ENCODE measurements around the gene ARHGAP31. TPM values are rescaled to one million over a fixed set of nuclear protein-coding genes. Genes with fewer than 3 reads are reported as not detected.

Gene ARHGAP31
- total RNA-seq, 2 donors from 2014 or later, result 11.6 to 14.0 TPM

GRCh38 chr3:119290613-119291012, 3.6 kb upstream of the ARHGAP31 start:
- Mint-ChIP-seq H3K27ac (no peak overlapping the region), H3K4me1 (peaks cover 17% of the 10 kb centered on the region), H3K36me3 (ENCODE audit: low read depth) (peaks cover 7% of the 10 kb centered on the region), H3K9me3 (peaks cover 14% of the 10 kb centered on the region), H3K4me3 (no peak overlapping the region), H3K27me3 (no peaks in the 10 kb centered on the region)
- no peak for ATAC-seq (replicated peaks)

- peaks cover 23% of the 10 kb centered on the region for H3K4me1 Mint-ChIP-seq
- H3K4me3 Mint-ChIP-seq, result no peak overlapping the region
- peaks cover 7% of the 10 kb centered on the region for H3K36me3 Mint-ChIP-seq (ENCODE audit: low read depth)
- no peak for ATAC-seq (replicated peaks)
- H3K9me3 Mint-ChIP-seq, result peaks cover 14% of the 10 kb centered on the region
- H3K27me3 Mint-ChIP-seq, result no peaks in the 10 kb centered on the region
- no peak overlapping the region for H3K27ac Mint-ChIP-seq
Measured at GRCh38 chr3:119291062-119291700, 3.0 kb upstream of the ARHGAP31 start.

DNA sequence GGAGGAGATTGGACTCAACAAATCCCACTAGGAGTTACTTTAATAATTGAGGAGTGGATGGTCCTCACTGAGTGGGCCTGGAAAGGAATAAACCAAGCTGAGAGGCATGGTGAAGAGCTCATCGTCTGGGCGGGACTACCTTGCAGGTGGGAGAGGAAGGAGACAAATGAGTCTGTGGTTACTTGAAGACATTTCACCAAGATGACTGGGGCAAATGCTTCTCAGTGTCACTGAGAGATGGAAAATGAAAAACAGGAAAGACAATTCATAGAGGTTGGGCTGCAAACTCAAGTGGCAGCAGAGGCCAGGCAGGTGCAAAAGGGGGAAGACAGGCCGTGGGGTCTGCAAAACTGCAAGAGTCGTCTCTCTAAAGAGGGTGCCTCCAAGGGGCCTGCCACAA, 1.5 kb upstream of the ARHGAP31 start:
- Mint-ChIP-seq H3K27ac (peak overlapping the region; percentile 86), H3K4me3 (peak overlapping the region; percentile 87), H3K36me3 (ENCODE audit: low read depth) (peaks cover 17% of the 10 kb centered on the region), H3K4me1 (peaks cover 34% of the 10 kb centered on the region), H3K9me3 (peaks cover 5% of the 10 kb centered on the region), H3K27me3 (no peaks in the 10 kb centered on the region)
- peak; percentile 4 for ATAC-seq (replicated peaks)

- no peak for ATAC-seq (replicated peaks)
- no peaks in the 10 kb centered on the region for H3K27me3 Mint-ChIP-seq
- peaks cover 37% of the 10 kb centered on the region for H3K4me1 Mint-ChIP-seq
Measured at GRCh38 chr3:119293105-119293870, 895 bp upstream of the ARHGAP31 start.

DNA sequence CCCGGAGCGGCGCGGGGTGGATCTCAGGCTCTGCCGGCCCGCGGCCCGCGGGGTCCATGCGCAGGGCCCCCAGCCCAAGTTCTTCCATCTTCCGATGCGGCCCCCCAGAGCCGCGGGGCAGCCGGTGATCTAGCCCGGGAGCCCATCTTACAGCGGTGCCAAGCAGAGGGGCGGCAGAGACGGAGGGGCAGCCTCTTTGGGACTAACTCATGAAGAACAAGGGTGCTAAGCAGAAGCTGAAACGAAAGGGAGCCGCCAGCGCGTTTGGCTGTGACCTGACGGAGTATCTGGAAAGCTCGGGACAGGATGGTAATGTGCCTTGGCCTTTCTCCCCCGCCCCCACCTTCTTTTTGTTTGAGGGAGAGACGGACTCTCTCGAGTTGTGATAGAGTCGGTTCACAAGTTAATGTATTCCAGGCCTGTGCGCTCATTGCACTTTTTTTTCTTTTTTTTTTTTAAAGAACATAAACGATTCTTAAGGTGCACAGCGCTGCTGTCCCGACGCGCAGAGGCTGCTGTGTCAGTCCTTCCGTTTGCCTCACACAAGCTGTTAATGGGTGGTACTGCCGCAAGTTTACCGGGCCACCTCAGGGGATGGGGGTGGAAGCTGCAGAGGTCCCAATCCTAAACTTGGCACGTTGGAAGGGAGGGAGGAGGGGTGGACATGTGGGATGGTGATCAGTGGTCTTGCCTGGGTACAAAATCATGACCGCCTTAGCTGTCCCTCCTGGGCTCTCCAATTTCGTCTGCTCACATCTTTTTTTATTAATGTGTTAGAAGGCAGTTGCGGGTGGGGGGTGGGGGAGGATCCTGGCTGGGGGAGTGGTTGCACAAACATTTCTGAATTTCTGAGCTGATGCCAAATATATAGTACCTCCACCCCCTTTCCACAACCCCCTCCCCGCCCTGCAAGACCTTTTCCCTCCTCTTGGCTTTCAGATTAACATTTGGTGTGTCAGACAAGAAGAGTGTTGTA, 801 bp downstream of the ARHGAP31 start:
- ATAC-seq (replicated peaks), result peak; percentile 30
- Mint-ChIP-seq H3K27ac (peak overlapping the region; percentile 86), H3K4me3 (peak overlapping the region; percentile 87), H3K27me3 (no peaks in the 10 kb centered on the region), H3K9me3 (no peaks in the 10 kb centered on the region), H3K36me3 (ENCODE audit: low read depth) (peaks cover 41% of the 10 kb centered on the region), H3K4me1 (peaks cover 40% of the 10 kb centered on the region)

More at GRCh38 chr3:119293105-119293870, 895 bp upstream of the ARHGAP31 start:
- Mint-ChIP-seq H3K36me3 (ENCODE audit: low read depth) (peaks cover 24% of the 10 kb centered on the region), H3K4me3 (peak overlapping the region; percentile 87), H3K9me3 (no peaks in the 10 kb centered on the region), H3K27ac (peak overlapping the region; percentile 86)

- ATAC-seq (replicated peaks), result no peak
- Mint-ChIP-seq H3K9me3 (no peaks in the 10 kb centered on the region), H3K4me1 (peaks cover 40% of the 10 kb centered on the region), H3K27ac (peak overlapping the region; percentile 86), H3K4me3 (peak overlapping the region; percentile 87), H3K36me3 (ENCODE audit: low read depth) (peaks cover 43% of the 10 kb centered on the region), H3K27me3 (no peaks in the 10 kb centered on the region)
Measured at GRCh38 chr3:119295816-119296726, 1.9 kb downstream of the ARHGAP31 start.

GRCh38 chr3:119296727-119297122, 2.5 kb downstream of the ARHGAP31 start:
- Mint-ChIP-seq H3K4me3 (peak overlapping the region; percentile 87), H3K4me1 (peaks cover 46% of the 10 kb centered on the region)

GRCh38 chr3:119297169-119297568, 3.0 kb downstream of the ARHGAP31 start:
- Mint-ChIP-seq H3K27ac (peak overlapping the region; percentile 58), H3K36me3 (ENCODE audit: low read depth) (peaks cover 51% of the 10 kb centered on the region), H3K9me3 (no peaks in the 10 kb centered on the region), H3K27me3 (no peaks in the 10 kb centered on the region), H3K4me1 (peaks cover 50% of the 10 kb centered on the region), H3K4me3 (peak overlapping the region; percentile 87)
- no peak for ATAC-seq (replicated peaks)

More at GRCh38 chr3:119296727-119297122, 2.5 kb downstream of the ARHGAP31 start:
- no peaks in the 10 kb centered on the region for H3K27me3 Mint-ChIP-seq
- H3K27ac Mint-ChIP-seq, result peak overlapping the region; percentile 58
- ATAC-seq (replicated peaks), result no peak
- H3K9me3 Mint-ChIP-seq, result no peaks in the 10 kb centered on the region
- peaks cover 47% of the 10 kb centered on the region for H3K36me3 Mint-ChIP-seq (ENCODE audit: low read depth)

DNA sequence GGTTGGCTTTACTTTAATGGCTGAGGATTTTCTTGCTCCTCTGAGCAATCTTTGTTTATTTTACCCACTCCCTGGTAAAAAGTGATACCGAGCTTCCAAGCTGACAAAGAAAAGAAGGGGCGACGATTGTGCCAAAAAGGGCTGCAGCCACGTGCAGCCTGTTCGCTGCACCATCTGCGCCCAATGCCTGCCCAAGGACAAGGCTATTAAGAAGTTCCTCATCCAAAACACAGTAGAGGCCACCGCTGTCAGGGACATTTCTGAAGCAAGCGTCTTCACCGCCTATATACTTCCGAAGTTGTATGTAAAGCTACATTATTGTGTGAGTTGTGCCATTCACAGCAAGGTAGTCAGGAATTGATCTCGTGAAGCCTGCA, 4.4 kb downstream of the ARHGAP31 start:
- H3K27me3 Mint-ChIP-seq, result no peaks in the 10 kb centered on the region
- ATAC-seq (replicated peaks), result no peak
- peaks cover 46% of the 10 kb centered on the region for H3K4me1 Mint-ChIP-seq
- H3K36me3 Mint-ChIP-seq (ENCODE audit: low read depth), result peaks cover 64% of the 10 kb centered on the region
- no peak overlapping the region for H3K27ac Mint-ChIP-seq
- peak overlapping the region; percentile 87 for H3K4me3 Mint-ChIP-seq
- no peaks in the 10 kb centered on the region for H3K9me3 Mint-ChIP-seq

DNA sequence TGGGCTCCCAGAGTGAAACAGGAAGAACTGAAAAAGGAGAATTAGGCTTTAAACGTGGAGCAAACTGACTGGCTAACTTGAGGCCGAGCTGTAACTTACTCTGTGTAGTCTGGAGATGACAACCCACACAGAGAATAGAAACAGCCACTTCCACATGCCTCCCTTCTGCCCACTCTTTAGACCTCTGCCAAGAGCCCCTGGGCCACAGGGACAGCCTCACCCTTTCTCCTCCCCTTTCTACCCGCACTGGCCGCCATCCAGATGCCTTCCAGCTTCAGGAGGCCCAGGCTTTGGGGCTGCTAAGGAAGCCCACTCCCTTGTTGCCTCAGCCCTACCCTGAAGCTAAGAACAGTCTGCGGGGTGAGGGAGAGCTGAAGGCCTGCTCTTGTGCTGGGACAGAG, 6.8 kb downstream of the ARHGAP31 start:
- no peaks in the 10 kb centered on the region for H3K27me3 Mint-ChIP-seq
- H3K27ac Mint-ChIP-seq, result no peak overlapping the region
- no peak for ATAC-seq (replicated peaks)
- peaks cover 66% of the 10 kb centered on the region for H3K36me3 Mint-ChIP-seq (ENCODE audit: low read depth)
- no peaks in the 10 kb centered on the region for H3K9me3 Mint-ChIP-seq
- peaks cover 38% of the 10 kb centered on the region for H3K4me1 Mint-ChIP-seq
- H3K4me3 Mint-ChIP-seq, result peak overlapping the region; percentile 2

DNA sequence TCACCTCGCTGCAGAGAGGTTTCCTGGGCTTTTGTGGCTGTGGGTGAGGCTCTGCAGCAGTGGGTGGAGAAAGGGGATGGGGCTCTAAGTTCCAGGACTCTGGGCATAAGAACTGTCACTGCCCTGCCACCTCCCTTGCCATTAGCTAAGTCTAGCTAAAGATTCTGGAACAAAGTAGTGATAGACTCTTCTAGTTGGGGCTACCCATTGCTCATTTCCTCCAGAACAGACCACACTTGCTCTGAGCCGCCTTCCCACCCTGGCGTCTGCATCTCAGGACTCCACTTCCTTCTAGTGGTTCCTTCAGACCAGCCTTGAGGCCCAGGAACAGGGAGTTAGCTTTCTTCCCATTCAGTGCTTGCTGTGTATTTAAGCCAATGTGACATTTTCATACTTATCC, 7.5 kb downstream of the ARHGAP31 start:
- ATAC-seq (replicated peaks), result peak; percentile 59
- Mint-ChIP-seq H3K27ac (no peak overlapping the region), H3K4me3 (peak overlapping the region; percentile 2), H3K9me3 (no peaks in the 10 kb centered on the region), H3K4me1 (peaks cover 35% of the 10 kb centered on the region), H3K36me3 (ENCODE audit: low read depth) (peaks cover 66% of the 10 kb centered on the region), H3K27me3 (no peaks in the 10 kb centered on the region)

DNA sequence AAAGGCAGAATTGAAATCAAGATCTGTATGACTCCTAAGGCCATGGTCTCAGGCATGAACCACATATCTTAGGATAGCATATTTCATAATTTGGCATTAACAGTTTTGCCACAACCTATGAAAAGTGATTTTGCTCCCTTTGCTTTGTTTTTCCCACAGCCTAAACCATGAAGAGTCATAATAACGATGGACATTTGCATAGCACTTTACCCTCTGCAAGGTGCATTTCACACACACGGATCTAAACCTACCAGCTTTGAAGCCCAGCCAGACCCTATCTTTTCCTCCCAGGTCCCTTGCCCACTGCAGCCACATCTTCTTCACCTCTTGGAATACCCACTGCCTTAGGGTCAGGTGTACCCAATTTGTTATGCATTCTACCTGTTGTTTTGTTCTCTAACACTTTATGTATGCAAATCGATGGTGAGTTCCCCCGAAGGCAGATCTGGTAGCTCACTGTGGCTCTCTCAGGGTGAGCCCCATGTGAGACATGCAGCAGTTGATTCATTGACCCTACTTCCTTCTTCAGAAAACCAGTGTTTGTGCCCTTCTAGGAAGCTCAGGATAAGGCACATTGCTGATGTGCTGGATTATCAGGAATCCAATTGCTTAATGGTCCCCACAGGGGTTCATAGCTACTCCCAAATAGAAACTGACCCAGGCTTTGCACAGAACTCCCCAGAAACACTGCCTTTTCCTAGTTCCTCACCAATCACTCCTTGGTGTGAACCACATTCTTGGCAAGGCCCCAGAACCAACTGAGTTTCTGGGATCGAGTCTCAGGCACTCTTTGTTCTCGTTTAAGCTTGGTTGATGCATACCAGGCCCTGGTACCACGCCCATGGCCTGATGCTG, 8.7 kb downstream of the ARHGAP31 start:
- Mint-ChIP-seq H3K27ac (no peak overlapping the region), H3K4me1 (peaks cover 26% of the 10 kb centered on the region), H3K36me3 (ENCODE audit: low read depth) (peaks cover 58% of the 10 kb centered on the region), H3K27me3 (no peaks in the 10 kb centered on the region), H3K4me3 (peak overlapping the region; percentile 1), H3K9me3 (no peaks in the 10 kb centered on the region)
- ATAC-seq (replicated peaks), result peak; percentile 80

Measured in activated T-helper 17 cell treated with anti-CD3 and anti-CD28 coated beads, Interleukin-2, amount 50 U/mL, for 72 hours (primary cell).